Inflammatory macrophage treated with lipopolysaccharide for 1 hour (primary cell): ENCODE measurements around the gene TMTC2.
A peak's percentile ranks its signal among the peaks of the same experiment; 100 is the strongest.

Source experiments
- DNase-seq, 2 donors: peaks; one replicate each; pipeline ENCODE4 v3.0.0-alpha.2; 2020 to 2022

Gene TMTC2

DNA sequence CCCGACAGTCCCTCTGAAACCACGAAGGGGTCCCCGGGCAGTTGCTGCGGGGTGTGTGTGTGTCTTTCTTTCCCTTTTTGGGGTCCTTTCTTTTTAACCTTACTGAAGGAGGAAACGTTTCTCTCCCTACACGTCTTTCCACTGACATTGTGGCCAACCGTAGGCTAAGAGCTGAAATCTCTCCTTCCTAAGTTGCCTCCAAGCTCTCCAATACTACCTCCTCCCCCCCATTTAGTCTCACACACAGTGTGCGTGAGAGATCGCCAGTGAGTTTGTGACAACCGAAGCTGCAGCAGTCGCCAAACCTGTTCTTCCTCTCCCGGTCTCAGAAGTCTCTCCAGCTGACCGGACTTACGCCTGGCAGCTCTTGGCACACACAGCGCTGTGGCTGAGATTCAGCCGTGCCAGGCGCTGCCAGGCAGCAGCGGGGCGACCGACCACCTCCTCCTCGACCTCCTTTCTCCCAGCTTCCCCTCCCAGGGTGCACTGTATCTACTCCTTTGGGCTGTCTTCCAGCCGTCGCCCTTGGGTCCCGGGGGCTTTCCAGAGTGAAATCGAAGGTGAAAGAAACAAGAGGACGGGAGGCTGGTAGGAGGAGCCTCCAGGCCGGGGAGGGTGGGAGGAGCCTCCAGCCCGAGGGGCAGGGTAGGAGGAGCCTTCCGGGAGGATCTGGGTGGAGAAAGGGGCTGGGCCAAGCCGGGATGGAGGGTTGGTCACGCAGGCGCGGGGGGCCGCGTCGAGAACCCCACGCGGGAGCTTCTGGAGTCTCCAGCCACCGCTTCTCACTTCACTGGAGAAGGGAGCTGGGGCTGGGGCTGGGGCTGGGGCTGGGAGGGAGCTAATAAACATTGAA is at the start of gene TMTC2:
TMTC2 (plus strand) TSS at position 739 of the 853 bp plus-strand sequence.
- DNase-seq: peak; percentile 95 to 96

DNA sequence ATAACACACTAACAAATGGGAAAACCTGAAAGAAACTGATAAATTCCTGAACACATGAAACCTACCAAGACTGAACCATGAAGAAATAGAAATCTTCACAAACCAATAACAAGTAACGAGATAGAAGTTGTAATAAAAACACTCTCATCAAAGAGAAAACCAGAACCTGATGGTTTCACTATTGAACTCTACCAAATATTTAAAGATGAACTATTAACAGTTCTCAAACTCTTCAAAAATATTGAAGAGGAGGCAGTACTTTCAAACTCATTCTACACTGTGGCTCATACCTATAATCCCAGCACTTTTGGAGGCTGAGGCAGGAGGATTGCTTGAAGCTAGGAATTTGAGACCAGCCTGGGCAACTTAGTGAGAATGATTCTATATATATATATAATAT is 48.4 kb upstream of the TMTC2 start:
- DNase-seq: no peak

DNA sequence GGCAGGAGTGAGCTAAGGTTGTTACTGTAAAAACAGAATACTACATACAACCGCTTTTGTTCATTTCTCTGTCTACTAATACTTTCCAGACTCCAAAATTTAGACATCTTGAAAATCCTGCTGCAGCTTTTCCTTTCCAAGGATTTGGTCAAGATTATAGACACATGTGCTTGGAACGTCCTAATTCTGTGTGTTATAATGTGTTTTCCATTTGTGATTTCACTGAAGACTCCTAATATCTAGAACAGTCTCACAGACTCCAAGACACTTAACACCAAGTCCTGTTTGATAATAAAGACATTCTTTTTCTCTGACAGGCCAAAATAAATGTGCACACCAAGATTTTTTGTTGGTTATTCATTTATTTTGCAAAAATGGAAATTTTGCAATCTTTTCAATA is 41.8 kb upstream of the TMTC2 start:
- no peak for DNase-seq

DNA sequence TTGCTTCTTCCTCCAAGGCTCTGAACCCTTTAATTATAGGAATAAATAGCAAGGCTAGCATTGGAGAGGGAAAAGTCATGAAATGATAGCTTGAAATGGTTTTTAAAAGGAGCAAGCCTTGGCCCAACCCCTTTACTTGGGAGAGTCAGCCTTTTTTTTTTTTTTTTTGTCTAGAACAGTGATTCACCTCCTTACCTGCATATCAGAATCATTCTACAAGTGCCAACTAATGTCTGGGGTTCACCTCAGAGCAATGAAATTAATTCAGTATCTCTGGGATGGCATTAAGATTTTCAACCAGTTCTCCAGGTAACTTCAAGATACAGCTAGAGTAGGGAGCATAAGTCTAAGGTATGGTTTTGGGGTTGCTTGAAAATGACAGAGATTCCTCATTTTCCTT is 41.3 kb upstream of the TMTC2 start:
- DNase-seq: no peak

DNA sequence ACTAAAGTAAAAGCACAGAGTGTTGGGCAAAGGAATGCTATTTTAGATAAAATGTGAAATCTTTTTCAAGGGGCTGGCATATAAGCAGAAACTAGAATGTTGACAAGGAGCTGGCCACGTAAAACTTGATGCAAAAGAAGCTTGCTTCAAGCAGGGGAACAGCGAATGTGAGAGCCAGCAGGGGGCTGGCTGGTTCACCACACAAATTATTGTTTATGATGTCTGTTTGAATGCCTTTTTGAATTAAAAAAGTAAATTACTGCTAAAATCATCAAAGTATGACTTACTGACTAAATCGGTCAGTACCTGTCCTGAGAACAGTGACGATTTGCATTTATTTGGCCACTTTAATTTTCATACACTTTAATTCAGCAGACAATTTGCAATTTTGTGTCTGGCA is 38.9 kb upstream of the TMTC2 start:
- no peak for DNase-seq

DNA sequence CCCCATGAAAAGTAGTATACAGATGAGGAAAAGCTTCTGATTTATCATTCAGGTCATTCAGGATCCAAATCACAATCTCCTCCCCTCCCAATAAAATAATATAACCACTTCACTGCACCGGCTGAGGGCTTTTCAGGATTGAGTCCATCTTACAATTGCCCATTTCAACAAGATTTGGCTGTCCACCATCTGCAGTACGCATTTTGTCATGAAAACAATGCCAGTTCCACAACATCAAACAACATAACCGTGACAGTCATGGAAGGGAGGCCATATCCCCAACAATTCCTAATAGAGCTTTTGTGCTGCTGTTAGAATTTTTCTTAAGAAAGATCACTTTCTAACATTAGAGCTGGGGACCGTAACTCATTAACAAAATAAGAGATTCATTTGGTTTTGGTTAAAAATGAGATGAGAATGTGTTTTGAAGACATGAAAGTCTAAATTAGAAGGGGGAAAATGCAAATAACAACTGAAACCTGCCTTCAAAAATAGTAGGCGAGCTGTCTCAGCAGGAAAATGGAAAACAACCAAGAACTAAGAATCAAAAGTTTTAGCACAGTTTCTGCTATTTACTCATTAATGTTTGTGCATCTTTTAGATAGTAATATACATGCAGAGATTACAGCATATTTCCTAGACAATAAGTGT is 38.3 kb upstream of the TMTC2 start:
- DNase-seq: no peak

DNA sequence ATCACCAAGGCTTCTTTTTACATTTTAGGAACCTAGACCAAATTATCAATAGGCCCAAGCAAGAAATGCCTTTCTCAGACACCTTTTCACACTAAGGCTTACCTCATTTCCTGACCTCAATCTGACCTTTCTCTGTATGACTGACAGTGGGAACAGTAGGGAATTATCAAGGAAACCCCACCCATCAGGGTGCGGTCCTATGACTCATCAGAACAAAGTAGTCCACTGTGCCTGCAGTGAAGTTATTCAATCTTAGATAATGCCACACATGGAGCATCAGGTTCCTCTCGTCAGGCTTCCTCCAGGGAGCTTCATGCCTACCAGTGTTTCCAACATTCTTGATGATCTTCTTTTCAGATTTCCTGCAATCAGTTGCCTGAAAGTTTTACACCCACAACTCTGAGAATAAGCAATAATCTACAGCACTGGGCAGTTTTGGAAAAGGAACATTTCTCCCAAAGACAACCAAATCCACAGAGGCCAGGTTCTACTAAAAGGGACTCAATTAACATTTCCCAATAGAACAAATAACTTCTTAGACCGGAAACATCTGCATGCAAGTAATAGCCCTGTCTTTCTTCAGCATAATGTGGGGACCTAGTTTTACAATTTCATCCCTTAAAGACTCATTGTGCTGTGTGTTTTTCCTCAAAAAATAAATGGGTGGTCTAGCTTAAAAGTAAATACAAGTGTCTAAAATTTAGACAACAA is 35.9 kb upstream of the TMTC2 start:
- DNase-seq: peak; percentile 8 to 16

DNA sequence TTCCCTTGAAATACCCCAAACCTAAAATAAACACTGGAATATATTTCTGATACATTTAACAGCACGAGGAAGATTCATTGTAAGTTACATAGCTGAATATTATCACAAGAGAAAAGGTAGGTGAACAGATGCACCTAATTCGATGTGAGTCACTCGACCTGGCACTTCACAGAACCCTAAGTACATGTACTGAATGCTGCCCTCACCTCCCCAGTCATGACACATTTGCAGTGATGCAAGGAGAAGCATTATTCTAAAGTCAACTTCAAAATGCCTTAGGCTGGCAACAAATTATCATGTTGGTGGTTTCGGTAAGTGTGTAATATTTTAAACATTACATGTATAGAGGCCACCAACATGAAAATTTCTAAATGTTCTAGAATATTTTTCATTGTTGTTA is 35.2 kb upstream of the TMTC2 start:
- no peak for DNase-seq

DNA sequence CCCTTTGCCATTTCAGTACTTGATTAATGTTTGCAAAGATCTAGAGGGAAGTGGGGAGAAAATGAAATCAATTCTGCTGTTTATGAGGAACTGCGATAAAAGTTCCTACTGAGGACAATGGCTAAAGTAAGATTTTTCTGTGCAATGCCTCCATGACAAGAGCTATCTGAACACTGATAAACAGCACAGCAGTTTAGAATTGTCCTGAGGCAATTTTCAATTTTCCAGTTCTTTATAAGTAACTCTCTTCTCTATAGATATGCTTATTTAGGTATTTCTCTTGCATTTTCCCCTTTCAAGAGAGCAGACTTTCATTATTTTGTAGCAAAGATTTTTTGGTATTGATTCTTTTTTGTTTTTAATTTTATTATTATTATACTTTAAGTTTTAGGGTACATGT is 34.6 kb upstream of the TMTC2 start:
- peak in 1 of 2 donors; percentile 12 for DNase-seq

DNA sequence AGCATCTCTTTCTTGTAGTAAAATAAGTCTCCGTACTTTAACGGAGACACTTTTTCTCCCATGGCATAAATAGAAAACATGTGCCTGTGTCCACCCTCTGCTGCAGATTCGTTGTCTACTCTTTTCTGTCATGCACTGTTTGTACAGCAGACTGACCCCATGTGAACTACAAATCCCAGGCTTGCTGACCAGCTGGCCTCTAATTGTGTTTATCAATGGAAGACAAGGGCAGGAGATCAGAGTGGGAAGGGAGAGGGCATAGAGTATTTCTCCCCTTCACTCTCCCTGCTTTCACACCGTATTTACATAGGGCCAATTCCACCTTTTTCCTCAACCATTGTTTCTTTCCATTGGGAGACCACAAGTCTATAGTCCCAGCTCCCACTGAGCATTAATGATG is 31.0 kb upstream of the TMTC2 start:
- DNase-seq: no peak

DNA sequence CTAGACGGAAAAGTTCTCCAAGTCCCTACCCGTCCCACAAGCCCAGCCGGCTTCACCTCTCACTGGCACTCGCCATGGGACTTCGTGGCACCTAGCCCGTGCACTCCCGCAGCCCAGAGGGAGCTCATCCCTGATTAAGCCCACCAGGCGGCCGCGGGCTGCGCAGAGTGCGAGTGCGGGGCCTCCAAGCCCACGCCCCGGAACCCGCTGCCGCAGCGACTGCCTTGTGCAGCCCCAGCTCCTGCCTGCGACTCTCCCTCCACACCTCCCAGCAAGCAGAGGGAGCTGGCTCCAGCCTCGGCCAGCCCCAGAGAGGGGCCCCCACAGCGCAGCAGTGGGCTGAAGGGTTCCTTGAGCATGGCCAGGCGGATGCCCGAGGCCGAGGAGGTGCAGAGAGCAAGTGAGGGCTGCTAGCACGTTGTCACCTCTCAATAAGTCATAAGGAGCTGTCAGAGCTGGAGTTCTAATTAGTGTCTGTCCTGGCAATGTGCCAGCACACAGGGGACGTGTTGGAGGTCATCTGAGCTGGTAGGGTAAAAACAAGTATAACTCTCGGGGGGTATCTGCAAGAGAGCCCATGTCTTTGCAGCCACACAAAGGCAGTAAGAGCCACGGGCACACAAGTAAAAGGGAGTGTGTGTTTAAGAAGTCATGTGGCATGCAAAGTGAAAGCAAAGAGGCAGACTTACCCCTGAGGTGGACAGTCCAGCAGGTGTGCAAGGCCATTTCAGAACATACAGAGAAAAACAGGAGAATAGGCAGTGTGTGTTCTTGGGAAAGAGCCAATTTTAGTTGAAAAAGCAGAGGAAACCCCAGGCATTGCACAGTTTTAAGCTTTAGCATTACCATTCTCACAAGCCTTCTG is 27.1 kb upstream of the TMTC2 start:
- no peak for DNase-seq

DNA sequence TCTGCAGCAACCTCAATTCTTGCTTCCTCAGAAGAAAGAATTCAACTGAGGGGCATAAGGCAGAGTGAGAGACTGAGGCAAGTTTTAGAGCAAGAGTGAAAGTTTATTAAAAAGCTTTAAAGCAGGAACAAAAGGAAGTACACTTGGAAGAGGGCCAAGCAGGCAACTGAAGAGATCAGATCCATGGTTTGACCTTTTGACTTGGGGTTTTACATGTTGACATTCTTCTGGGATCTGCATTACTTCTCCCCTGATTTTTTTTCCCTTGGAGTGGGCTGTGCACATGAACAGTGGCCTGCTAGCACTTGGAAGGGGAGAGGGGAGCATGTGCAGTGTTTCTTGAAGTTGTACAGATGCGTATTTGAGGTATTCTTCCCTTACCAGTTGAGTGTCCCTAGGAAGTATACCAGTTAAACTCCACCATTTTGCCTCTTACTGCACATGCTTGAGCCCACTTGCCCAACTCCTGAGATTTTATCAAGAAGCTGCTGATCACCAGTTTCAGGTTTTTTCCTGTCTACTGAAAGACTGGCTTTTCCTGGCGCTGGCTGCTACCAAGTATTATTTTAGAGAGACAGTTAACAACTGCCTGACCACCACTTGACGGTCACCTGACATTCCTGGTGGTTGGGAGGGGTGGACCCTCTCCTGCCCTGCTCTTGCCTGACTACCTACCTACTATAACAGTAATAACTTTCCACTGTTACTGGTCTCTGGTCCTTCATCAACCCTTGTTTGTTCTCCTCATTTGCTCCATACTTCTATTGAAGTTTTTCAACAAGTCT is 26.0 kb upstream of the TMTC2 start:
- no peak for DNase-seq

DNA sequence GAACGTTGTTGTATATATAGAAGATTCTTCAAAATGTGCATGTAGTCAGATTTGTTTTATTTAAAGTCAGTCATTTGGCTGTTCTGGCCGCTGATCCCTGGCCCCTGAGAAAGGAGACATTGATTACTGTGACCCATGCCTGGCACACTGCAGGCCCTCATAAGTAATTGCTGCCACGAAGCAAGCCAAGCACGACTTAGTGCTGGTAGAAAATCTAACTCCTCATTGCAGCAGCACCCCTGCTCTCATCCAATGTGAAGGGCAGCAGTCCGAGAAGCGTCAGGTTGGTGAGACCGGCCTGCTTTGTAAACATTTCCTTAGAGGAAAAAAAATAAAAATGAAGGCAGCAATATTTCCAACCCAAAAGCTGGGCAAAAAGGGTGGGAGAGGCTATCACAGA is 22.8 kb upstream of the TMTC2 start:
- no peak for DNase-seq

DNA sequence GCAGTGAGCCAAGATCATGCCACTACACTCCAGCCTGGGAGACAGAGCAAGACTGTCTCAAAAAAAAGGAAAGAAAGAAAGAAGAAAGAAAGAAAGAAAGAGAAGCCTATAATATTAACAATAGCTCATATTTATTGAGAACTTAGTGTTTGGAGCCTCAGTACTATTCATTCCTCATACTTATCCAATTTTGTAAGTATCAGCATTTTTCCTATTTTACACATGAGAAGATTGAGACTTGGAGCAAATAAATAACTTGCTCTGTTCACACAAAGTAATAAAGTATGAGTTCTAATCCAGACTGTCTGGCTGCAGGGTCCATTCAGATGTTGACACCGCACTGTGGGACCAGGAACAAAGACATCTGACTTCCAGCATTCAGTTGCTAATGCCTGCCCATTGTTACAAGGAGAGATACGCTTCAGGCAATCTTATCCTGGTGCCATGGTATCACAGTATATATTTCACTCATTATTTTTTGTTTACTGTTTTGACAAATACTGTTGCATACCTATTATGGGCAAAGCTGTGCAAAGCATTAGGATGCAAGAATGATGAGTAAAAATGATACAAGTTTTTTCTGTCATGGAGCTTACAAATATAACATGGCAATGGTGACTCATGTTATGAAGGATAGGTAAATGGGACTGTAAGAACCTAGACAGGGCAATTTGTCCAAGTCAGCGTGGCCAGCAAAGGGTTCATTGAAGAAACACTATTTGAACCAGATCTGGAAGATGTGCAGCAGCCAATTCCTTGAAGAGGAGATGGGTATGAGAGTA is 21.4 kb upstream of the TMTC2 start:
- no peak for DNase-seq

DNA sequence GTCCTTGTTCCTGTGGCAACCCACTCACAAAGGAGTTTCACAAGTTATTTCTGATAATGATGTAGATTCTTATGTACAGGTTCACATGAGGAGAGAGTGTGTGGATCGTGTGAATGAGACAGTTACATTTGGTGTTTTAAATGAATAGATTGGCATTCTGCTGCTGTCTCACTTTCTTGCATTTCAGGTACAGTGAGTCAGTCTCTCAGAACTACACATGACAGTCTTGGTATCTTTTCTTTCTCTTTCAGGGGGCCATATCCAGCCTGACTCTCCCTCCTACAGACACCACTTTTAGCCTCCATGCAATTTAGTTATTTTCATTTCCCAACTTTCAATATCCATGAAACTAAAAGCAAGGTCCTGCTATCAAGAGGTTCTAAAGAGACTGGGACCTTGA is 19.9 kb upstream of the TMTC2 start:
- no peak for DNase-seq

DNA sequence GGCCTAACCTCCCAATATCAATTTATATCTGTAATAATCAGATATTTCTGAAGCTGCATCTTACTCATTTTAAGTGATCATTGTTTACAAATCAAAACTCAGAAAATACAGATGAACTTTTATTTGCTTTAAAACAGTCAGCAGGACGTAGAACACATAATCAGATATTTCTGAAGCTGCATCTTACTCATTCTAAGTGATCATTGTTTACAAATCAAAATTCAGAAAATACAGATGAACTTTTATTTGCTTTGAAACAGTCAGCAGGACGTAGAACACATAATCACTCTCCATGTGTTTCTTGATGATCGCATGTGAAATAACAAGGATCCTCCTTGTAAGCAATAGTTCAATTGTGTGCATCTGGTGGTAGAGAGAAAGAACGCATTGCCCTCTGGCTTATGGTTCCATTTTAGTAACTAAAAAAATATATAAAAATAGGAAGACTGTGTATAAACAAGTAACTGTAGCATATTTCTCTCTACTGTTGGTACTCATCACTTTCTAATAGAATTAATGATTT is 15.0 kb upstream of the TMTC2 start:
- no peak for DNase-seq

DNA sequence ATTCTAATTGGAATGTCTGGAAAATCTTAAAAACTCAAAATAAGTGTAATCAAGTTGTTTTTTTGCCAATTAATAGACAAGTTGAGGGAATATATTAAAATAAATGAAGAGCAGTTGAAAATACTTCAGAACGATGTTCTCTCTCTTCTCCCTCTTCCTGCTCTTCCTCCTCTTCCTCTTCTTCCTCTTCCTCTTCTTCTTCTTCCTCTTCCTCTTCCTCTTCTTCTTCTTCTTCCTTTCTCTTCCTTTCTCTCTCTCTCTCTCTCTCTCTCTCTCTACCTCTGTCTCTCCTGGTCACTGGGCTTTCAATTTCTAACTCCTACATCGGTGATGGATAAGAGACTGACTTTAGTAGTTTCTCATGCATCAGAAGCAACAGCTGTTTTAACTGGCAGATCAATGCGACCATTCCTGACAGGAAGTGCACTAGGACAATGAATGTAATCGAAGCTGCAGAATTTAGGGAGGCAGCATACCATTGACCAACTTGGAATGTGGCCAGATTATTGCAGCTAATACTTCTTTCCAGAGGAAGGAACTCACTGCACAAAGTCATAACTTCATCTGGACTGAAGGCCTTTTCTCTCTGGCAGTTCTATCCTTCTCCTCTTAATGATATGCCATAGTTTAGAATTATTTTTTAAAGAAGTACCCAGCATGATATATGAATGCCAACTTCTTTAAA is 13.8 kb upstream of the TMTC2 start:
- no peak for DNase-seq

DNA sequence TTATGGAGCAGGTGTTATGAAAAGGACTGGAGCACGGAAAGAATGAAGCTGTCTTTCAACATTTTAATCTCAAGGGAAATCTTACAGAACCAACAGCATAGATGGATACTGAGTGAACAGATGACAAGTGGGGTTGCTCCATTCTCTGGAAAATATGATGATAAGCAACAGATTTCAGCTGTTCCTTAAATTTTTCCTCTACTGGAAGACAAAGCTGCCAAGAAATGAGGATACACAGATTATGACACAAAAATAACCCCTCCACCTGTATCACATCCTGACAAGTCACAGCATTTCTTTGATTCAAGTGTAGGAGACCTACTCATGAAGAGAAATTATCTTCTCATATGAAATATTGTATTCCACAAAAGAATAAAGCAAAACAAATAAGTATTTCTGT is 13.0 kb upstream of the TMTC2 start:
- DNase-seq: no peak

DNA sequence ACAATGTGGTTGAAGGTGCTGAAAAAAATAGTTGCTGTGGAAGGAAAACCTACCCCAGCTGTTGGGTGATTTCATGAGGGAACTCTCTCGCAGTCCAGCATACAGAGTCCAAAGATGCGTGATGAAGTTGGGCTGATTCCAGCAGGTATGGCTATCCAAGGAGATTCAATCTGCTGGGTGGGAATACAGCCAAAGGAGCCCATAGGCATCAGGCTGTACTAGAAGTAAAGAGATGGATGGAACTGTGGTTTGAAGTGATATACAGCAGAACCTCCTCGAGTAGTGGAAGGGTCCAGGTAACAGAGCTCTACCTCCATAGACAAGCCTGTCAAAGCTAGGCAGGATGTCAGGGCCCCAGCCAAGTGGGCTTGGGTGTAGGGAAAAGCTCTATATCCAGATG is 11.5 kb upstream of the TMTC2 start:
- no peak for DNase-seq

DNA sequence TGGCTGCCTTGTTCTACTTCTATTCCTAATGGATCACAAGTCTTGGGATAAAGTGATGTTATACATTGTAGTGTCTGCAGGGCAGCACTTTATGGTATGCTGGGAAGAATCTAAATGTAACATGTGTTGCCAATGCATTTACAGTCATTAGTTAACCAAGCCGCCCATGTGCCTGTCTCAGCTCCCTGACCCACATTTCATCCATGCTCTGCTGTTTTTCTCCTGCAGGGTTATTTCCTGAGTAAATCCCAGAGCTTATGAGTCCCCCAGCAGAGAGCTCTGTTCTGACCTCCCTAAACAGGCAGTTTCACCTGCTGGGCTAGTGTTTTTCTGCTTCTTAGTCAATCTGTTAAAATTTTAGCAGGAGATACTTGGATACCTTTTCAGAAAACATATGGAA is 4.4 kb upstream of the TMTC2 start:
- no peak for DNase-seq
